PFSK-1 (cell line): ENCODE results near the gene GINM1.

Experiments
- FOXP2 ChIP-seq: optimal IDR thresholded peaks from 2 replicates; pipeline ENCODE3; 2011; ENCODE audit warnings: borderline replicate concordance, control low read depth, inconsistent platforms; ENCODE audit not compliant: insufficient read depth; ENCODE audit errors: extremely low read length, extremely low read depth
- POLR2AphosphoS5 ChIP-seq: IDR thresholded peaks from 2 replicates; pipeline ENCODE4 v1.6.1; 2012; ENCODE audit warnings: low read depth, mild to moderate bottlenecking, control low read depth, low read length, moderate library complexity
- REST ChIP-seq, 2 experiments: IDR thresholded peaks; 2 replicates each; pipeline versions ENCODE4 v1.6.1 to v1.8.0; 2011 to 2012; ENCODE audit warnings: low read depth in 2 of 2, low read length in 2 of 2, control low read depth in 1 of 2, inconsistent platforms in 1 of 2, mild to moderate bottlenecking in 1 of 2, moderate library complexity in 1 of 2; ENCODE audit not compliant: insufficient read depth in 1 of 2
- SIN3A ChIP-seq: IDR thresholded peaks from 2 replicates; pipeline ENCODE4 v1.6.1; 2012; ENCODE audit warnings: mild to moderate bottlenecking, low read length, moderate library complexity, borderline replicate concordance; ENCODE audit not compliant: insufficient read depth
- TAF1 ChIP-seq: IDR thresholded peaks from 2 replicates; pipeline ENCODE4 v1.6.1; 2012; ENCODE audit warnings: low read length, control low read depth, borderline replicate concordance; ENCODE audit not compliant: insufficient read depth

DNA sequence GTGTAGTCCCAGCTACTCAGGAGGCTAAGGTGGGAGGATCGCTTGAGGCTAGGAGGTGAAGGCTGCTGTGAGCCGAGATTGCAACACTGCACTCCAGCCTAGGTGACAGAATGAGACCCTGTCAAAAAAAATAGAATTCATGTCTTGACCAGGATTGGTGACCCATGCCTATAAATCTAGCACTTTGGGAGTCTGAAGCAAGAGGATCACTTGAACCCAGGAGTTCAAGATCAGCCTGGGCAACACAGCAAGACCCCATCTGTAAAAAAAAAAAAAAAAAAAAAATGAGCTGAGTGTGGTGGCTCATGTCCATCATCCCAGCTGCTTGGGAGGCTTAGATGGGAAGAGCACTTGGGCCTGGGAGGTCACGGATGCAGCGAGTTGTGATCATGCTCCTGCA lies 34.3 kb downstream of the GINM1 start:
- no peak for TF ChIP-seq TAF1
- no peak for TF ChIP-seq SIN3A
- TF ChIP-seq REST (IDR thresholded peaks at IDR 0.05; ENCODE audit: insufficient read depth in 1 of 2, low read depth in 2 of 2, low read length in 2 of 2): no peak
- no peak for TF ChIP-seq POLR2AphosphoS5
- TF ChIP-seq FOXP2: no peak
